Measurements from ENCODE around the gene GPR89A.
"Not testable (repeated sequence)": the region's sequence is repeated elsewhere in the genome, so short reads cannot be mapped to it uniquely, and the experiment has no call there.

Gene GPR89A

GRCh38 chr1:145607833-145608733 lies at the start of gene GPR89A:
TSS of gene GPR89A (plus strand) at chr1:145607988. CDS start at chr1:145608134, 146 bp downstream.
- DNase-seq (ENCODE audit: insufficient read length, low spot score) (peak; percentile 53), FAIRE-seq (peak; percentile 99)

- not testable (repeated sequence) for FAIRE-seq; DNase-seq (ENCODE audit: insufficient read length, low spot score)
Observed at GRCh38 chr1:145586820-145587219, 21.0 kb upstream of the GPR89A start.

GRCh38 chr1:145590806-145591205 lies 17.0 kb upstream of the GPR89A start:
- FAIRE-seq; DNase-seq (ENCODE audit: insufficient read length, low spot score): not testable (repeated sequence)

GRCh38 chr1:145592347-145592746 lies 15.4 kb upstream of the GPR89A start:
- DNase-seq (ENCODE audit: insufficient read length, low spot score); FAIRE-seq: not testable (repeated sequence)

DNA sequence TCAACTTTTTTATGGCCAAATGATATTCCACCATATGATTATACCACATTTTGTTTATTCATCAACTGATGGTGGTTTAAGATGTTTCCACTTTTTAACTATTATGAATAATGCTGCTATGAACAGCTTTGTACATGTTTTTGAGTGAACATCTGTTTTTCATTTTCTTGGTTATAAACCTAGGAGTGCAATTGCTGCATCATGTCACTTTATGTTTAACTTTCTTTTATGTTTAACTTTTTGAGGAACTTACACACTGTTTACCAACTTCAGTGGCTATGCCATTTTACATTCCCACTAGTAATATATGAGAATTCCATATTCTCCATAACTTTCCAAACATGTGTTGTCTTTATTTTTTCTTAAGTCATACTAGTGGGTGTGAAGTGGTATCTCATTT lies 12.4 kb upstream of the GPR89A start:
- not testable (repeated sequence) for DNase-seq (ENCODE audit: insufficient read length, low spot score); FAIRE-seq

DNA sequence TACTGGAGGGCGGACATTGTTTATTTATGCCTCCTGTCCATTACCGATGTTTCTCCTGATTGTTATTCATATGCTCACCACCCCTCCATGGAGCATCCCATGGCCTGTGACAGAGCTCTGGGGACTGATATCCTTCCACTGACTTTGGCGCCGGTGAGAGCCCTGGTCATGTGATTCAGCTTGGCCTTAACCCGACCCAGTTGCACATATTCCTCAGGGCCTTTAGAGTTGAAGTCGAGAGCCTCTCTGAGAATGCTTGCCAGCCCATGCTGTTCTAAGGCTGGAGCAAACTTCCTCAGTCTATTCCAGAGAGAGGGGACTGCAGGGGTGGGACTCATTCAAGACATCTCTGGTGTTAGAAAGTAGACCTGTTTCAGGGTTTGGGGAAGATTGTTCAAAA lies 11.6 kb upstream of the GPR89A start:
- FAIRE-seq; DNase-seq (ENCODE audit: insufficient read length, low spot score): not testable (repeated sequence)

- not testable (repeated sequence) for FAIRE-seq; DNase-seq (ENCODE audit: insufficient read length, low spot score)
Observed at GRCh38 chr1:145599426-145599825, 8.4 kb upstream of the GPR89A start.

DNA sequence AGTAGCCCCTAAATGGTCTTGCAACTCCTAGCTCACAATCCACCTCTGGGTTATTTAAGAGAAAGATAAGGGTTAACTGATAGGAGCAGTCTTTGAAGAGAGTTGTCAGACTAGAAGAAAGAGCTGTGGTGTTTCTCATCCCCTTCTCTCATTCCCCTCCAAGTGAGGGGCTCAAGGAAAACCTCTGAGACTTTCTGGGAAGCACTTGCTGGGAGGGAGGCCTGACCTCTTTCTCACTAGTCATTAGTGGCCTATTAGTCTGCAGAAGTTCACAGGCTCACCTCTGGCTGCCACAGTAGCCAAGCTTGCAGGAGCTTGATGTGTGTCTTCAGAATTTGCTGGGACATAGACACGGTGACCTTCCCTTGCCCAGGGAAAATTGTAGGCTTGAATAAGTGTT lies 6.2 kb upstream of the GPR89A start:
- FAIRE-seq = no peak

GRCh38 chr1:145606840-145607239 lies 948 bp upstream of the GPR89A start:
- not testable (repeated sequence) for FAIRE-seq; DNase-seq (ENCODE audit: insufficient read length, low spot score)

More for the DNA sequence above, 6.2 kb upstream of the GPR89A start:
- DNase-seq (ENCODE audit: insufficient read length, low spot score) = no peak

GRCh38 chr1:145607289-145607688 lies 499 bp upstream of the GPR89A start:
- not testable (repeated sequence) for FAIRE-seq; DNase-seq (ENCODE audit: insufficient read length, low spot score)

DNA sequence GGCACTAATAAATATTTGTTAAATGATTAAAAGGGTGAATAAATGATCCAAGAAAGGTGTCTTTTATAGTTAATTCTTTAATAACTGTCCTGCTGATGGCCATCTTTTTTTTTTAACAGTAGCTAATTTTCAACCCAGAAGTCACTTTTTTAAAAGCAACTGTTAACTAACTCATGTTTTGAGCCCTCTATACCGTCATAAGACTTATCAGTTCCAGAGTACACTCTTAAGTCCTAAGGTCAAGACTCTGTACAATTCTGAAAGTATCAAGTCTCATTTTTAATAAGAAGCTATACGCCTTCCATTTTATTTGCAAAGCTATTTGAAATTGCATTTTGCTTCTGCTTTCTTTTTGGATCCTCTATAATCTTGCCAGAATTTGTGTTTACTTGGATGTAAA lies 3.0 kb downstream of the GPR89A start:
- not testable (repeated sequence) for DNase-seq (ENCODE audit: insufficient read length, low spot score); FAIRE-seq

- DNase-seq (ENCODE audit: insufficient read length, low spot score); FAIRE-seq: not testable (repeated sequence)
Observed at GRCh38 chr1:145620073-145620472, 12.3 kb downstream of the GPR89A start.

GRCh38 chr1:145622177-145622576 lies 14.4 kb downstream of the GPR89A start:
- not testable (repeated sequence) for FAIRE-seq; DNase-seq (ENCODE audit: insufficient read length, low spot score)

DNA sequence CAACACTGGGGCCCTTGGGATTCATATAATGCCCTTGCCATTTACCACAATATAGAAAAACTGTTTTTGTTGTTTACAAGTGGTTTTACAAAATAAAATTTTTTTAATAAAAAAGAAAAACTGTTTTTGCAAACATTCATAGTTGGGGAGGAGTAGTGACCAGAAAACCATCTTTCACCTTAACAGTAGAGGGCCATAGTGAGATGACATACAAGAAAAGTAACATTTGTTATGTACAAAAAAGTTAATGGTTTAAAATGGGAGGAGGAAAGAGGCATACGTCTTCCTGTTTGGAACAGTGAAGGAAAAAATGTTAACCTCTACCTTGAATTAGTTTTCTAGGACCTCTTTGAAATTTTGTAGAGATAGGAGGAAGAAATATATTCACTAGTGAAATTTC lies 28.4 kb downstream of the GPR89A start:
- FAIRE-seq; DNase-seq (ENCODE audit: insufficient read length, low spot score): not testable (repeated sequence)

DNA sequence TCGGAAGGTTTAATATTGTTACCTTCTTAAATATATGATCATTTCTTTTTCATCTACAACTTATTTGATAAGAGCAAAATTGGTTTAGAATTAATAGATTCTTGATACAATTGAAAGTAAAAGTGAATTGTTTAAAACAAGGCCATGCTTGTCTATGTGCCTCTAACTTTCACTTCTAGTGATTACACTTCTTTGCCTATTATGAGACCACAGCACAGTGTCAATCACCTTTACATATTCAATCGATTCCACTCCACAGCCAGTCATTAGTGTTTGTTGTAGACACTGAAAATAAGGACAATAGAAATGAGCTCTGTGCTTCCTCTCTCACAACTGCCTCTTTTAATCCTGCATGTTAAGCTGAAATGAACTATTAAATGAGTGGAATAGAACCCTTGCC lies 34.1 kb downstream of the GPR89A start:
- DNase-seq (ENCODE audit: insufficient read length, low spot score); FAIRE-seq: not testable (repeated sequence)

DNA sequence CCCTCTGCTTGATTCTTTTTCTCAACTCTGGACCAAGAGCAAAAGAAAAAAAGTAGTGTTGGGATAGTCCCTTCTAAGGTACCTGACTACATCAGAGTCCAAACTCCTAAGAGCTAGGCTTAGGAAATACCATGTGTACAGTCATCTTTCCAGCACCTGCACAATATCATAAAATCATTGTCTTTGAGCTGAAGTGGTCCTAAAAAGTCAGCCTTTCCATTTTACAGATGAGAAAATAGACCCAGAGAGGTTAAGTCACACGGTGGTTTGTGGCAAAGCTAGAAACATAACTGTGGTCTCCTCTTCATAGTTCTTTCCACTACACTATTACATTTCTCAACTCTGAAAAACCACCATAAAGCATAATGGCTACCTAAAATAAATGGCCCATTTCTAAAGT lies 36.2 kb downstream of the GPR89A start:
- DNase-seq (ENCODE audit: insufficient read length, low spot score); FAIRE-seq: not testable (repeated sequence)

GRCh38 chr1:145656245-145656943 lies 48.6 kb downstream of the GPR89A start:
- DNase-seq (ENCODE audit: insufficient read length, low spot score) = not testable (repeated sequence)

DNA sequence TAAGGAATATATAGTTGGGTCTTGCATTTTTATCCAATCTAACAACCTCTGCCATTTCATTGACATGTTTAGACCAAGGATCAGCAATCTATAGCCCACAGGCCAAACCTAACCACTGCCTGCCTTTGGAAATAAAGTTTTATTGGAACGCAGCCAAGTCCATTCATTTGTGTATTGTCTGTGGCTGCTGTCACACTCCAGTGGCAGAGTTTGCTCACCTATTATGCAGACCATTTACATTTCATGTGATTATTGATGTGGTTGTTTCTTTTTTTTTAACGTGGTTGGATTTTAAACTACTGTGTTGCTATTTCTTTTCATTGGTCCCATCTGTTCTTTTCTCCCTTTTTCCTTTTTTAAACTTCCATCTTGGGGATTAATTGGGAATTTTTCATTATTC lies 54.7 kb downstream of the GPR89A start:
- FAIRE-seq; DNase-seq (ENCODE audit: insufficient read length, low spot score): not testable (repeated sequence)

More at GRCh38 chr1:145656245-145656943, 48.6 kb downstream of the GPR89A start:
- FAIRE-seq = not testable (repeated sequence)

DNA sequence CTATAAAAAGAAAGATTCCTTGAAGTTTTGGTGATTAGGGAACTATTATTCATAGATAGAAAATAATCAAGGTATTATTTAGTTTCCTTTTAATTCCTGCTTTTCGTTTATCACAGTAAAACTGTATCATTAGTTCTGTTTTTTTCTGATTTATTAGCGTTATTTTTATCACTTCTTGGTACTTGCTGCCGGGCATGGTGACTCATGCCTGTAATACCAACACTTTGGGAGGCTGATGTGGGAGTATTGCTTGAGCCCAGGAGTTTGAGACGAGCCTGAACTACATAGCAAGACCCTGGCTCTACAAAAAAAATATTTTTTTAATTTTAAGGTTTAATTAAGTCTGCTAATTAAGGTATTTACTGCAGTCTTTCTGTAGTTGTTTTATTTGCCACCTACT lies 57.2 kb downstream of the GPR89A start:
- FAIRE-seq; DNase-seq (ENCODE audit: insufficient read length, low spot score): not testable (repeated sequence)

DNA sequence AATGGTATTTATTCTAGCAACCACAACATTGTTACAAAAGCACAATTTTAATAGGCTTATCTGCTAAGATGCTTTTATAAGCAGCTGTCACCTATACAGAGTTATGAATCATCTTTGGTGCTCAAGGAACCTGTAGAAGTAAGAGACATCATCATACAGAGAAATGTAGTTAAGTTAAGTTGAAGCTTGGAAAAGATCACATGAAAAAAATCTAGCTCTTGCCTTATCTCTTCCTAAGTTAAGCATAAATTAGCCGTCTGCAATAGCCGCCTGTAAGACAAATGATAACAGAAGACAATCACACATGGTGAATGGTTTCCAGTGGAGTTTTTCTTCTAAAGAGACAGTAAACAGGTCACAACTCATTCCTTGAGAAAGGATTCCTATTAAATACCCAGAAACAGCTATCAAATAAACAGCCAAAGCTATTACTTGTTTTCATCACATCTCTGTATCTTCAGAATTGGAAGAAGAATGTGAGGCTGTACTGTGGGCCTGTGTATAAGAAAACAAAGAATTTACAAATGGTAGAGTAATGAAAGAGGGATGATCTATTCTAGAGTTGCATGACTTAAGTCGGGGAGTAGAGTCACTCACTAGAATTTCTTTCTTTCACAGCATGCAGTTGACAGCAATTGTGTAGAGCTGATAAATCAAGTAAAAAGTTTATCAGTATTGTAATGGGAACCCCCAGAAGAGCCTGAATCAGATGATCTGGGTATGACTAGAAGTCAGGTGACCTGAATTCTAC lies 63.4 kb downstream of the GPR89A start:
- not testable (repeated sequence) for DNase-seq (ENCODE audit: insufficient read length, low spot score); FAIRE-seq
